ENCODE data around the gene MYH15. TPM values are rescaled to one million over a fixed set of nuclear protein-coding genes. Genes with fewer than 3 reads are reported as not detected.
A peak's percentile ranks its signal among the peaks of the same experiment; 100 is the strongest.

MYH15 gene
- total and polyA plus RNA-seq, 7 donors, result 0.01 to 0.67 (median 0.08) TPM

DNA sequence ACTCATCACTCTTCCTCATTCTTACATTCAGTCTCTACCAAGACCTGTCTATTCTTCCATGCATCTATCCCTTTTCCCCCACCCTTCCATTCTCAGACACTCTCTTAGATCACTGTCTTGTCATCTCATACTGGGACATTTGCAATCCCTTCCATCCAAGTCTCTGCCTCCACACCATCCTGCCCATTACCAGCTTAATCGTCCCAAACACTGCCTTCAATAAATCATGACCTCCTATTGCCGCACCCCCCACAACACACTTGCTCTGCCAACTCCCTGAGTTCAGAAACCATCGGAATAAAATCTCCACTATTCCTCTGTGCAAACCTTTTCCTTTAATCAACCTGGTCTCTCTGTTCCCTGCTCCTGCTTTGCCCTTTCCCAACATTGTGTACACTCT is 18.9 kb downstream of the MYH15 start:
- WGBS, 3 donors, result 77 to 83% (median 77%) methylated on average over 3 of the region's 3 CpGs
- no peak for ATAC-seq
- intact Hi-C loops (cut with DNase I), result loop anchor here in 1 of 2 donors (5.0 kb wide), 1 partner anchor 421 kb away; no protein-coding TSS in a partner anchor

GRCh38 chr3:108489776-108490175 is 20.6 kb downstream of the MYH15 start:
- 20 to 24% (median 22%) methylated on average over 2 of the region's 2 CpGs for WGBS, 3 donors
- peak; percentile 78 for TF ChIP-seq CTCF (IDR thresholded peaks at IDR 0.05)
- DNase-seq (no peak), ATAC-seq (peak in 3 of 4 donors; percentile 56 to 69 (median 59))
- Histone ChIP-seq H3K4me1 (peaks cover 7% of the 10 kb centered on the region), H3K9me3 (no peaks in the 10 kb centered on the region), H3K36me3 (ENCODE audit: insufficient read depth in 1 of 2, low read depth in 1 of 2) (no peaks in the 10 kb centered on the region), H3K27ac (no peak overlapping the region), H3K4me3 (no peak overlapping the region), H3K27me3 (ENCODE audit: insufficient read depth in 3 of 3, low read length in 2 of 3) (no peaks in the 10 kb centered on the region)
- intact Hi-C loops (cut with DNase I), result loop anchor here (1.0 to 10.0 kb wide), 4 partner anchors 64 to 1255 kb away; no protein-coding TSS in a partner anchor

More for the DNA sequence above, 18.9 kb downstream of the MYH15 start:
- TF ChIP-seq CTCF (IDR thresholded peaks at IDR 0.05), result no peak
- no peak for DNase-seq
- Histone ChIP-seq H3K4me1 (peaks cover 4% of the 10 kb centered on the region), H3K27ac (no peak overlapping the region), H3K9me3 (no peaks in the 10 kb centered on the region), H3K27me3 (ENCODE audit: insufficient read depth in 3 of 3, low read length in 2 of 3) (no peaks in the 10 kb centered on the region), H3K36me3 (ENCODE audit: insufficient read depth in 1 of 2, low read depth in 1 of 2) (no peaks in the 10 kb centered on the region), H3K4me3 (no peak overlapping the region)

- WGBS, 3 donors, result 68 to 85% (median 70%) methylated on average over 1 of the region's 1 CpG
- H3K4me3 ChIP-seq, result no peak overlapping the region
- H3K27ac ChIP-seq, result no peak overlapping the region
- peaks cover 7% of the 10 kb centered on the region for H3K4me1 ChIP-seq
- H3K36me3 ChIP-seq (ENCODE audit: insufficient read depth in 1 of 2, low read depth in 1 of 2), result no peaks in the 10 kb centered on the region
- H3K9me3 ChIP-seq, result no peaks in the 10 kb centered on the region
- DNase-seq (no peak), ATAC-seq (no peak)
- no peak for TF ChIP-seq CTCF (IDR thresholded peaks at IDR 0.05)
- no peaks in the 10 kb centered on the region for H3K27me3 ChIP-seq (ENCODE audit: insufficient read depth in 3 of 3, low read length in 2 of 3)
- intact Hi-C loops (cut with DNase I), result loop anchor here (1.0 to 10.0 kb wide), 3 partner anchors 65 to 1254 kb away; no protein-coding TSS in a partner anchor
Measured at GRCh38 chr3:108488631-108489030, 21.8 kb downstream of the MYH15 start.

DNA sequence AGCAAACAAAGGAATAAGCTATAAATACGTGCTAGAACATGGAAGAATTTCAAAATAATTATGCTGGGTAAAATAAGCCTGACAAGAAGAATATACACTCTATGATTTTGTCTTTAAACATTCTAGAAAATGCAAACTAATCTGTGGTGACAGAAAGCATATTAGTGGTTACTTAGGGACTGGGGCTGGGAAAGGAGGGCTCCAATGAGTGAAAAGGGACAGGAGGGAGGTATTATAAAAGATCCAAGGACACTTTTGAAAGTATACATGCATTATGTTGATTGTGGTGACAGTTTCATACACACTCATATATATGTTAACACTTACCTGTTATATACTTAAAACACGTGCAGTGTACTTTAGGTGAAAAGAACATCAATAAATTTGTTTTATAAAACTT is 23.0 kb downstream of the MYH15 start:
- 50 to 61% (median 50%) methylated on average over 2 of the region's 2 CpGs for WGBS, 3 donors
- no peak for ATAC-seq

More for the DNA sequence above, 23.0 kb downstream of the MYH15 start:
- DNase-seq, result no peak
- TF ChIP-seq CTCF (IDR thresholded peaks at IDR 0.05), result no peak
- H3K9me3 ChIP-seq, result no peaks in the 10 kb centered on the region
- no peaks in the 10 kb centered on the region for H3K27me3 ChIP-seq (ENCODE audit: insufficient read depth in 3 of 3, low read length in 2 of 3)
- no peaks in the 10 kb centered on the region for H3K36me3 ChIP-seq (ENCODE audit: insufficient read depth in 1 of 2, low read depth in 1 of 2)
- intact Hi-C loops (cut with DNase I), result loop anchor here (10.0 kb wide), 1 partner anchor 1253 kb away; no protein-coding TSS in a partner anchor
- peaks cover 7% of the 10 kb centered on the region for H3K4me1 ChIP-seq
- no peak overlapping the region for H3K27ac ChIP-seq
- H3K4me3 ChIP-seq, result no peak overlapping the region

Measured in psoas muscle (tissue), 8 donors.